Breast epithelium (tissue), 4 donors: ENCODE measurements around the gene GPHN. TPM values are rescaled to one million over a fixed set of nuclear protein-coding genes. Genes with fewer than 3 reads are reported as not detected.
A peak's percentile ranks its signal among the peaks of the same experiment; 100 is the strongest.

Experiments used
- DNase-seq, 2 donors: peaks; one replicate each; pipeline ENCODE4 v3.0.0-alpha.2; 2019; ENCODE audit warnings: low spot score in 2 of 2
- H3K27ac ChIP-seq, 2 donors: fragments of 200-600 bp; sonication (generic) in 1 of 2; one replicate each; pipeline ENCODE4 v1.5.1; 2016 to 2019; ENCODE audit warnings: mild to moderate bottlenecking in 1 of 2
- H3K27me3 ChIP-seq, 2 donors: fragments of 200-600 bp; sonication (generic) in 1 of 2; one replicate each; pipeline versions ENCODE4 v1.5.1 to v1.6.0; 2017 to 2019; ENCODE audit warnings: control low read depth in 1 of 2, mild to moderate bottlenecking in 1 of 2
- H3K36me3 ChIP-seq: fragments of 200-600 bp; one replicate; pipeline ENCODE4 v1.5.1; 2019
- H3K4me1 ChIP-seq, 2 donors: fragments of 200-600 bp; sonication (generic); one replicate each; pipeline ENCODE4 v1.5.1; 2016 to 2019; ENCODE audit warnings: control low read depth in 1 of 2
- H3K4me3 ChIP-seq, 3 donors: fragments of 200-600 bp; sonication (generic); 1 replicate in 2 of 3; 2 replicates in 1 of 3; pipeline ENCODE4 v1.5.1; 2016 to 2019; ENCODE audit warnings: mild to moderate bottlenecking in 3 of 3, moderate library complexity in 2 of 3
- H3K9me3 ChIP-seq, 2 donors: fragments of 200-600 bp; sonication (generic) in 1 of 2; one replicate each; pipeline ENCODE4 v1.5.1; 2016 to 2019; ENCODE audit warnings: control low read depth in 1 of 2
- CTCF ChIP-seq, 3 donors: fragments of 450-650 bp; IDR thresholded peaks; one replicate each; pipeline ENCODE4 v1.5.1; 2016 to 2017; ENCODE audit warnings: antibody characterized with exemption in 3 of 3, mild to moderate bottlenecking in 3 of 3, moderate library complexity in 3 of 3
- POLR2A ChIP-seq: fragments of 450-650 bp; IDR thresholded peaks from one replicate; pipeline ENCODE4 v1.6.1; 2016; ENCODE audit warnings: antibody characterized with exemption, mild to moderate bottlenecking, moderate library complexity
- POLR2AphosphoS5 ChIP-seq, 3 donors: sonication (generic); formaldehyde crosslinking; IDR thresholded peaks; one replicate each; pipeline ENCODE4 v1.6.1; 2017; ENCODE audit warnings: antibody characterized with exemption in 3 of 3
- intact Hi-C: fragments of 100-400 bp; cut with DNase I; formaldehyde crosslinking; loops from one replicate; pipeline ENCODE4 v1.15.1; 2023; ENCODE audit warnings: low total_unique reads
- total RNA-seq, 3 donors: library from RNA; depleted of rRNA; stranded (reverse); fragments of >200 nt; gene quantifications; one replicate each; pipeline ENCODE4 v1.1.0, GENCODE V29; 2016

Gene GPHN
- total RNA-seq, 3 donors from 2014 or later = 20.9 to 39.0 (median 24.9) TPM

- no peak for DNase-seq
- no peaks in the 10 kb centered on the region for H3K9me3 ChIP-seq
- intact Hi-C loops = no loop called here
- TF ChIP-seq POLR2A (no peak), CTCF (IDR thresholded peaks at IDR 0.05) (peak in 2 of 3 donors; percentile 30 to 60)
- no peaks in the 10 kb centered on the region for H3K4me1 ChIP-seq
- H3K27ac ChIP-seq = no peak overlapping the region
- H3K36me3 ChIP-seq = no peaks in the 10 kb centered on the region
- H3K4me3 ChIP-seq = no peak overlapping the region
- H3K27me3 ChIP-seq = no peaks in the 10 kb centered on the region
Measured at GRCh38 chr14:66624336-66624937, 116.5 kb downstream of the GPHN start.

- H3K27ac ChIP-seq = no peak overlapping the region
- no peaks in the 10 kb centered on the region for H3K27me3 ChIP-seq
- no peak for TF ChIP-seq POLR2AphosphoS5 (IDR thresholded peaks at IDR 0.05)
- no peak for TF ChIP-seq CTCF (IDR thresholded peaks at IDR 0.05)
- no peak for TF ChIP-seq POLR2A
- no peak for DNase-seq
- intact Hi-C loops = no loop called here
- no peaks in the 10 kb centered on the region for H3K36me3 ChIP-seq
- no peak overlapping the region for H3K4me3 ChIP-seq
- no peaks in the 10 kb centered on the region for H3K4me1 ChIP-seq
- no peaks in the 10 kb centered on the region for H3K9me3 ChIP-seq
Measured at GRCh38 chr14:66628636-66629035, 120.7 kb downstream of the GPHN start.

DNA sequence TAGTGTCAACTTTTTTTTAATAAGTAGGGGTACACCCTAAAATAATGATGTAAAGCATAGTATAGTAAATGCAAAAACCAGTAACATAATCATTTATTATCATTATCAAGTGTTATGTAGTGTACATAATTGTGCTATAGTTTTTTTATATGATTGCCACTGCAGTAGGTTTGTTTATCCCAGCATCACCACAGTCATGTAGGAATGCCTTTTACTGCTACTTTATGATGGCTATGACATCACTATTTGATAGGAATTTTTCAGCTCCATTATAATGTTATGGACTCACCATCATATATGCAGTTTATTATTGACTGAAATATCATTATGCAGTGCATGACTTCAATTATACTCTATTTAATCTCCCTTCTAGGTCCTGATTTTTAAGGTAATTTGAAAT, 121.6 kb downstream of the GPHN start:
- no peak for TF ChIP-seq POLR2AphosphoS5 (IDR thresholded peaks at IDR 0.05)
- TF ChIP-seq CTCF (IDR thresholded peaks at IDR 0.05) = no peak
- no peak for TF ChIP-seq POLR2A
- Histone ChIP-seq H3K27me3 (no peaks in the 10 kb centered on the region), H3K4me1 (no peaks in the 10 kb centered on the region), H3K36me3 (no peaks in the 10 kb centered on the region), H3K9me3 (no peaks in the 10 kb centered on the region), H3K4me3 (no peak overlapping the region), H3K27ac (no peak overlapping the region)
- intact Hi-C loops = no loop called here
- DNase-seq = no peak

DNA sequence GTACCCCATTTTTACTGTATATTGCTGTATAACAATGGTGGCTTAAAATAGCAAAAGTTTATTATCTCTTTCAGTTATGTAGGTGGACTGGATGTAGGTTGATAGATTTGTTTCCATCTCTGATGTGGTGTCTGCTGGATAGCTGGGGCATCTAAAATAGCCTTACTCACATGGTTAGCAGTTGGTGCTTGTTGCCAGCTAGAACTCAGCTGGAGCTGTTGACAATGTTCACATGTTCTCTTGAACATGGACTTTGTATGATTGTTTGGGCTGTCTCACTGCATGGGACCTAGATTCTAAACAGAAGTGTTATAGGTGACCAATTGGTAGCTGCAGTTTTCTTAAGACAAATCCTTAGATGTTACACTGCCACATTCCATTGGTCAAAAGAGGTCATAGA, 126.9 kb downstream of the GPHN start:
- intact Hi-C loops = no loop called here

DNA sequence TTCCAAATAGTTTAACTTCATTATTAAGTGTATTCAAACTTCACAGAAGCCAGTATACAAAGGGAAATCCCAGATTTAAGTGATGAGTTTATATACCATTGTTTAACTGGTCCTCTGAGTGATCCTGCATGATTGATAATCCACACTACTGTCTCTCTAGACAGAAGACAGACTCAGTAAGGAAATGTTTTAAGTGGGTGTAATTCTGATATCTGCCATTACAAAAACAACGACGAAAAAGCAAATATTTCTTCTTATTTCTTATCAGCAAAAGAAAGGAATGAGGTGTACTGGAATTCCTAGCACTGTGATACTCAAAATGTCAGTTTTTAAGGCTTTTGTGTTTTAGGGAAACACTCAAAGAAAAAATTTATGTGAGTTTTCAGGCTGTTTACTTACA, 127.5 kb downstream of the GPHN start:
- Histone ChIP-seq H3K27ac (no peak overlapping the region), H3K36me3 (no peaks in the 10 kb centered on the region), H3K27me3 (no peaks in the 10 kb centered on the region), H3K9me3 (no peaks in the 10 kb centered on the region), H3K4me1 (no peaks in the 10 kb centered on the region), H3K4me3 (no peak overlapping the region)
- DNase-seq = no peak
- TF ChIP-seq CTCF (IDR thresholded peaks at IDR 0.05) = no peak
- intact Hi-C loops = no loop called here

More for the DNA sequence above, 126.9 kb downstream of the GPHN start:
- Histone ChIP-seq H3K4me3 (no peak overlapping the region), H3K27me3 (no peaks in the 10 kb centered on the region), H3K9me3 (no peaks in the 10 kb centered on the region), H3K4me1 (no peaks in the 10 kb centered on the region), H3K36me3 (no peaks in the 10 kb centered on the region), H3K27ac (no peak overlapping the region)
- TF ChIP-seq CTCF (IDR thresholded peaks at IDR 0.05) (no peak), POLR2A (no peak), POLR2AphosphoS5 (IDR thresholded peaks at IDR 0.05) (no peak)
- no peak for DNase-seq
